ENCODE measurements around the gene COL4A3. TPM values are rescaled to one million over a fixed set of nuclear protein-coding genes. Genes with fewer than 3 reads are reported as not detected.

The COL4A3 gene
- total and polyA plus RNA-seq, 11 donors: 0.55 to 6.9 (median 1.9) TPM

- no peaks in the 10 kb centered on the region for H3K9me3 ChIP-seq
Observed at GRCh38 chr2:227313310-227313709, 148.9 kb downstream of the COL4A3 start.

GRCh38 chr2:227317834-227318233 is 153.4 kb downstream of the COL4A3 start:
- Histone ChIP-seq H3K4me1 (no peaks in the 10 kb centered on the region), H3K27ac (no peak overlapping the region), H3K36me3 (peaks cover 0 to 8% (median 0%) of the 10 kb centered on the region in 9 donors), H3K4me3 (no peak overlapping the region), H3K27me3 (no peaks in the 10 kb centered on the region), H3K9me3 (peaks cover 0 to 8% (median 0%) of the 10 kb centered on the region in 12 donors)
- ATAC-seq (no peak), DNase-seq (no peak)
- no peak for TF ChIP-seq POLR2A (IDR thresholded peaks at IDR 0.05)
- intact Hi-C loops (cut with DNase I): no loop called here
- 87 to 98% (median 91%) methylated on average over 2 of the region's 2 CpGs for WGBS, 4 donors

More at GRCh38 chr2:227313310-227313709, 148.9 kb downstream of the COL4A3 start:
- no peaks in the 10 kb centered on the region for H3K4me1 ChIP-seq
- ATAC-seq (no peak), DNase-seq (no peak)
- WGBS, 4 donors: 85 to 95% (median 89%) methylated on average over 1 of the region's 1 CpG
- intact Hi-C loops (cut with DNase I): no loop called here
- no peak overlapping the region for H3K4me3 ChIP-seq
- H3K27me3 ChIP-seq: no peaks in the 10 kb centered on the region
- peaks cover 0 to 43% (median 0%) of the 10 kb centered on the region in 9 donors for H3K36me3 ChIP-seq
- TF ChIP-seq POLR2A (IDR thresholded peaks at IDR 0.05): no peak
- no peak for TF ChIP-seq CTCF (IDR thresholded peaks at IDR 0.05)
- H3K27ac ChIP-seq: no peak overlapping the region

- WGBS, 4 donors: 90 to 93% (median 92%) methylated on average over 21 to 33 of the region's 33 CpGs
- DNase-seq: peak in 1 of 5 donors; percentile 56
- H3K27me3 ChIP-seq: no peaks in the 10 kb centered on the region
- no peak overlapping the region for H3K4me3 ChIP-seq
- H3K27ac ChIP-seq: no peak overlapping the region
- ATAC-seq: no peak
- peaks cover 0 to 2% (median 0%) of the 10 kb centered on the region in 9 donors for H3K36me3 ChIP-seq
- peaks cover 0 to 8% (median 0%) of the 10 kb centered on the region in 12 donors for H3K9me3 ChIP-seq
- peaks cover 0 to 6% (median 3%) of the 10 kb centered on the region in 12 donors for H3K4me1 ChIP-seq
- intact Hi-C loops (cut with DNase I): loop anchor here in 1 of 10 donors (10.0 kb wide), 1 partner anchor 154 kb away; the partner anchor contains the start of gene AGFG1
- no peak for TF ChIP-seq POLR2A (IDR thresholded peaks at IDR 0.05)
- TF ChIP-seq CTCF (IDR thresholded peaks at IDR 0.05): no peak
Observed at GRCh38 chr2:227320305-227321094, 156.1 kb downstream of the COL4A3 start.

GRCh38 chr2:227322530-227323205 is 158.2 kb downstream of the COL4A3 start:
- intact Hi-C loops (cut with DNase I): loop anchor here in 1 of 10 donors (10.0 kb wide), 1 partner anchor 152 kb away; the partner anchor contains the start of gene AGFG1
- H3K9me3 ChIP-seq: peaks cover 0 to 8% (median 0%) of the 10 kb centered on the region in 12 donors
- no peak overlapping the region for H3K27ac ChIP-seq
- no peaks in the 10 kb centered on the region for H3K27me3 ChIP-seq
- no peak overlapping the region for H3K4me3 ChIP-seq
- TF ChIP-seq POLR2A (IDR thresholded peaks at IDR 0.05): no peak
- TF ChIP-seq CTCF (IDR thresholded peaks at IDR 0.05): no peak
- peaks cover 0 to 23% (median 17%) of the 10 kb centered on the region in 12 donors for H3K4me1 ChIP-seq
- WGBS, 4 donors: 46 to 55% (median 50%) methylated on average over 5 of the region's 5 CpGs
- DNase-seq (no peak), ATAC-seq (no peak)
- H3K36me3 ChIP-seq: peaks cover 0 to 2% (median 0%) of the 10 kb centered on the region in 9 donors

All from heart left ventricle (tissue), 16 donors.